ENCODE measurements around the gene ITPK1.
A peak's percentile ranks its signal among the peaks of the same experiment; 100 is the strongest.

Gene ITPK1

DNA sequence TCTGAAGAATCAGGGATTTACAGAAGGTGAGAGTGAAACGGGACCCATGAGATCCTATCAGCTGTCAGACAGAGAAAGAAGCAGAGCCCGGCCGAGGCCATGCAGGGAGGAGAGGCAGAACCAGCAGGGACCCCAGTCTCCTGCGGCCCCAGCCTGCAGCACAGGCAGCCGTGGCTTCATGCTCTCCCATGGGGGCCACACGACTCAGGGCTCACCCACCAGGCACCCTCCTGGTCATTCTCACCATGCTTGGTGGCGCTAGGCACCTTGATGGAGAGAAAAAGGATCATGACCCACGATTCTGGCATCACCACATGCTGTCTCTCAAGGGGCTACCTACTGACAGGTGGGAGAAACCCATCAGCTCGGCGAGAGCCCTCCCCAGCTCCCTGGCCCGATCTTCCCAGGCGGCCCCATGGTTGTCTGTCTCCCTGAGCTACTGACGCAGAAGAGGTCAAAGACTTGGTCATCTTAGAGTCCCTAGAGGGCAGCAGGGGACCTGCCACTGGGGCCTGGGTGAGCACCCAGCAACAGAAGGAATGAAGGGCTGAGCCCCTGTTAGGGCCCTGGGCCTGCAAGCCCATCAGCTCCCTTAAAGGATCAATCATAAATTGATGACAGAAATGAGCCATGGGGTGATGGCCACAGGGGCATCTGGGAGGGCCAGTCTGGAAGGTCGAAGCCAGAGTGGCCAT, 58.0 kb downstream of the ITPK1 start:
- DNase-seq, result no peak

DNA sequence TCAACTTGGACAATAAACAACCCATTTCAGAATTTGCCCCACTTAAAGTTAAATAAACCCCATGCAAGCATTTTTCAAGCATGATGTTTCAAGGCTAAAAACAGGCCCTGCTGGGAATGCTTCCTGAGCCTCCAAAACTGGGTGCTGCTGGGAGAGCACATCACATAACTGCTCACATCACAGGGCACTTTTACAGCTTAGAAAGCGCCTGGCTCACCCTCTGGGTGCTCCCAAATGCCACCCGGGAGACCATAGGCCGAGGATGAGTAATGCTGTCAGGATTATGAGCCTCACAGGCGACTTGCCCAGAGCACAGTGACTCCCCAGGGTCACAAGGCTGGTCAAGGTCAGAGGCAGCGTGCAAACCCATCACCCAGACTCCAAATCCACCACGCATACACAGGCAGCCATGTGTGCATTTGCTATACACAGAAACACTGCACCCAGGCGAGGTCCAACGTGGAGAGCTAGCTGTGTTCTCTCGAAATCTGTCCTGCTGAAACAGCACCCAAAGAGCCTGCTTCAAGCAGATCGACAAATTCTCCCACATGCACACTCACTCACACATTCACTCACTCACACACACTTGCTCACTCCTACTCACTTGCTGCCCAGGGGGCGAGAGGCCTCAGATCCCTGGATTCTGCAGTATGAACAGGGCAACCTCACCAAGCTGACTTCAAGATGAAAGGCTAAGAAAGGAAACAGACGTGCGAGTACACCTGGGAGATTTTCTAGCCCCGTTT, 58.7 kb downstream of the ITPK1 start:
- no peak for DNase-seq

DNA sequence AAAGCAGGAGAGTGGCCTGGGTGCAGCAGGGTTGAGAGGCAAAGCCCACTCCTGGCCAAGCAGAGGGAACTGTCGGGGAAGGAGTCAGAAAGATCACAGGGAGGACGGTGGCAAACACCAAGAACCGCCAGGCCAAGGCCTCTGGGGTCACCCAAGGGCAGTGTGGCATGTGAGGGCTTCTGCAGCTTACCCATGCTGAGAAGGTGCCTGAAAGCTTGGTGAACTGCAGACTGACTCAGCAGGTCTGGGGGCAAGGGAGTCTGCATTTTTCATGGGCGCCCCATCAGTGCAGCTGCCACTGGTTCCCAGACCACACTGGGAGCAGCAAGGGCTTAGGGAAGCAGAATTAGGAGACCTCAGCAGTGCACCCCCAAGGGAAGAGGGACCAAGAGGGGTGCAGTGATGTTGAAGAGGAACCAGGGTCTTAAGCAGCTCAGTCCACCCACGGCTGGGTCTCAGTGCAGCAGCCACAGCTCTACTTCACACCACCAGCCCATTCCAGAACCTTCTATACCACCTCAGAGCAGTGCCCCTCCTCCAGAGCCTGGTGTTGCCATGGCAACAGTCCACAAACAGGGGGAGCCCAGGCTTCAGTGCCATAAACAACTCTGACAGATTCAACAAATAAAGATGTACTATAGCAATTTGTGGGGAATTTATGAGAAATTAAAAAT, 59.4 kb downstream of the ITPK1 start:
- peak; percentile 6 for DNase-seq

DNA sequence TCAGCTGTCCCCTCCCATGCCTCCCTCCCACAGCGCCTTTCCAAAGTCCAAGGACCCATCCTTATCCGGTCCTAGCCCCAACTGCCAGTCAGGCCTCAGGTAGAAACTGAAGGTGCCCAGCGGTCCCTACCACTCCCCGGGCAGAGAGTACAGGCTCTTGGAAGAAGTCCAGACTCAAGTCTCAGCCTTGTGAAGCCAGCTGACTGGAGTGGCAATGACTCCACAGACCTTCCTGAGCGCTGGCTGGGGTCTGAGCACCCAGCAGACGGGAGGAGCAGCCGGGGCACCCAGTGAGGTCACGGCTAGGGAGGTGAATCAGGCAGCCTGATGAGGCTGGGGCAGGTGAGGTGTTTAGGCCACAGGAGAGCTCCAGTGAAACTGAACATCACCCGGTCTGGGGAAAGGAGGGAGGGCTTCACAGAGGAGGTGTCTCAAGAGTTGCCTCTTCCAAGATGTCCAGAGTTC, 60.0 kb downstream of the ITPK1 start:
- no peak for DNase-seq

DNA sequence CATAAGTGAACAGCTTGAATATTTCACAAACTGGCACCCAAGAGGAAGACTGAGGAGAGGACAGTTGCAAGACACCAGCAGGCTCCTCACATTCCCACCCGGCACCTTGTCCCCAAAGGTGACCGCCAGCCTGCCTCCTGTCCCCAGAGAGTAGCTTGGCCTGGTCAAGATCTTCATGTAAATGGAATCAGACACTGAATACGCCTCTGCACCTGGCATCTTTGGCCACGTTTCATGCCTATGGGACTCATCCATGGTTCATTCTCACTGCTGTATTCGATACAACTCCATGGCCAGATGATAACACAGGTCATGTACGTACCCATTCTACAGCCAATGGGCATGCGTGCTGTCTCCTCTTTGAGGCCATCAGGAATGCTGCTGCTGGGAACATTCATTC, 60.8 kb downstream of the ITPK1 start:
- DNase-seq, result no peak

DNA sequence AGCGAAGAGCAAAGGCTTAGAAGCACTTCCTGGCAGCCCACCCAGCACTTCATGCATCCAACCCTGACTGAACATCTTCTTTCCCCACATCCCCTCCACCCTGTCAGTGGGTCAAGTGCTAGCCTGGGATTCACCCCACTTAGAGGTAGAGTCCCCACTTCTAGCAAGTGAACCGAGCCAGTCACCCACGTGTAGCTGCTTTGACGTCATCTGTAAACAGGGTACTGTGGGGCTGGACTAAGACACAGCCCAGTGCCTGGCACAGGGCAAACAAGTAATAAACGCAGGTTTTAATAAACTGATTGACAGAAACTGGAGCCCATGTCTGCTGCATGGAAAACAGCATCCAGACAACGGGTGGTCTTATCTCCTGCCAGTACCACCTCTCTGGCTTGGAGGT, 61.7 kb downstream of the ITPK1 start:
- DNase-seq, result no peak

DNA sequence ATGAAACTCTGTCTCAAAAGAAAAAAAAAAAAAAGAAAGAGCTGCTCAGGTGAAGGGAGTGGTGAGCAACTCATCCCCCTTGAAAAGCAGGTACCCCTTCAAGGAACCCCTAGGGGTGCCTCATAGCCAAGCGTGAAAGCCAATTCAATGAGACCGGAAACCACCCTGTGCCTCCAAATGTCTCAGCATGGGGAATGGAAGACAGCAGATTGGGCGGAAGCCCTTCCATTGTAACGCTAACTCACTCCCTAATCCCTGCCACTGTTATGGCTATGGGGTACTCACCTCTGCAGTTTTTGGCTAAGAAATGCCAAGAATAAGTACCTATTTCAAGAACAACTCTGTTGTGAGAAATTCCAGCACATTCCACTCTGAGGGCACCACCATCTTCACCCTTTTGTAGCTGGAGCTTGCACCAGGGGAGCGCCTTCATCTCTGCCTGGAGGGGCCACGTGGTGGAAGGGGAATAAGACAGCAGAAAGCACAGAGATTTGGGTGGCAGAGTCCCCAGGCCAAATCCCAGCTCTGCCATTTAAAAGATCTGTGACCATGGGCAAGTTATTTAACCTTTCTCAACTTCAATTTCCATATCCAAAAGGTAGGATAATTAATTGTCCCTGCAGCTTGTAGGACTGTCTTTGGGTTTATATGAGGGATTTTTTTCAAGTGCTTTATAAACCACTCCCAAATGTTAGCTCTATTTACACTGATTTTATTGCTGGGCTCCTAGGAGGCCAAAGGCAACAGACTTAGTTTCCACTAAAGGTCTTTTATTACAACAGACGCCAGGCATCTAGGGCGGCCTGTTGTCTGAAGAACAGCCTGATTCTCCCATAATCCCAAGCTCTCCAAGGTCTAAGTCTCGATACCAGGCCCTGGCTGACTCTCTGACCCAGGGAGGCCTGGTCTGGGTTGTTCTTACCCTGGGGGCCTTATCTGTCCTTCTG, 63.9 kb downstream of the ITPK1 start:
- no peak for DNase-seq

DNA sequence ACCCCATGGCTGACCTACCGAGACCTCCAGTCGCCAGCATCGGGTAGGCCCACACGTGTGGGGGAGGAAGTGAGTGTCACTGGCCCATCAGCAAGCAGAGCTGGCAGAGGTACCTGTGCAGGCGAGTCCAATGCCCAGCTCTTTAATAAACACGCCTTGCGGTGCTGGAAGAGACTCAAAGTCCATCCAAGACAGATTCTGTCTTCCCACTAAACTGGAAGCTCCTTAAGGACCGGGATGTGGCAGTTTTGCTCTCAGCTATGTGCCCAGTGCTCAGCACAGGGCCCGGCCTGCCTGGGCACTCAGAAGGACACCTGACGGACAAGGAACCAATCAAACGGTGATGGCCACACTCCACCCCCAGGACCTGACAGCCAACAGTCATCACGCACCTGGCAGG, 65.0 kb downstream of the ITPK1 start:
- DNase-seq, result no peak

DNA sequence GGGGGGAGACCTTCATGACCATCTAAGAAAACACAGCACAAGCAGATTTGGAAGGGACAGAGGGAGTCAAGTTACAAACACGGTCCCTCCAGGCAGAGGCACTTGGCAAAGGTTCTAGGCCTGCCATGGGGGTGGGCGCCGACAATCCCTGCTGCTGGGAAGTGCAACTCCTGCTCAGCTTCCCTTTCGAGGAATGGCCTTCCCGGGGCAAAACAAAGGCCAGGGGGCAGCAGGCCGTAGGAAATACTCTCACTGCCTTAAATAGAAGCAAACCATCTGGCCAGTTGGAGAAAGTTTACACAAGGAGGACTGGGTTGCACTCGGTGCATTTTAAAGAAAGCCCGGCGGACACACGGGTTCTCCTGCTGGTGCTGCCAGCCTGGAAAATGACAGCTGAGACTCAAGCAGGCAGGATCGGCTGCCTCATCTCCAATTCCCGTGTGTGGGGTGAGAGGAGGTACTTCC, 65.8 kb downstream of the ITPK1 start:
- no peak for DNase-seq

DNA sequence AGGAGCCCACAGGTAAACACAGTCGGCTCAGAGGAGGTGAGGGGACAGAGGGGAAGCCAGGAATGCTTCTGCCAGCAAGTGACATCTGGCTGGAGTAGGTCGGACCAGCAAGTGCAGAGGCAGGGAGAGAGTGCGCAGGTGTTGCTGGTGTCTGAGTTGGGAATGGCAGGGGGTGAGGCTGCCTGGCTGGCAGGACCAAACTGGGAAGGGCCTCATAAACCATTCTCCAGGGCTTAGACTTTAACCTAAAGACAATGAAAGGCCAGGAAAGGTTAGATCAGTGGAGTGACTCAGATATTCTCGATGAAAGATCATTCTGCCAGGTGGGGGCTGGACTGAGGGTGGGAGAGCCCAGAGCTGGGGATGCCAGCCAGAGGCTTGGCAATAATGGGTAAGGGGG, 66.4 kb downstream of the ITPK1 start:
- DNase-seq, result no peak

DNA sequence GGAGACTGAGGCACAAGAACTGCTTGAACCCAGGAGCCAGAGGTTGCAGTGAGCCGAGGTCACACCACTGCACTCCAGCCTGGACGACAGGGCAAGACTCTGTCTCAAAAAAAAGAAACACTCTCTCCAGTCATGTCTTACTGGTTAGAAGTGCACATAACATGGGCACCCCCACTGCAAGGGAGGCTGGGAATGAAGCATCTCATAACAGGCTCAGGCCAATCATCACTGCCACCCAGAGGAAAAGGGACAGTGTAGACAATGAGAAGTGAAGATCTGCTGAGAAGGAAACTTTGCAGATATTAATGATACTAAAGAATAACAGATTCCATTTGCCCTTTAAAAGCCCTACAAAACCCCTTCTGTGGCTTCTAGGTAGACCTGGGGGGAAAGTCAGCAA, 66.9 kb downstream of the ITPK1 start:
- no peak for DNase-seq

DNA sequence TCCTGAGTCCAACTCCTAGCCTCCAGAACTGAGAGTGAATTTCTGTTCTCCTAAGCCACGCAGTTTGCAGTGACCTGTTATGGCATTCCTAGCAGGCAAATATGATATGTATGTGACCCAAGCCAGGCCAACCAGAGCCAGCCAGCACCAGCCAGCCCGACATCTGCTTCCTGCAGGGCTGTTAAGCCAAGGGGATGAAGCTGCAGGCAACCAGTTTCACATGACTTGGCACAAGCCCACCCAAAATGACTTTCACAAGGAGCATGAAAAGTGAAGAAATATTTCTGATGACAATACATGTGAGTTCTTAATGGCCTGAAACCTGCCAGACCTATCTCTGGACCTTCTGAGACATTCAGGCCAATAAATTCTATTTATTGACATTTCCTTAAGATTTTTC, 68.1 kb downstream of the ITPK1 start:
- DNase-seq, result no peak

DNA sequence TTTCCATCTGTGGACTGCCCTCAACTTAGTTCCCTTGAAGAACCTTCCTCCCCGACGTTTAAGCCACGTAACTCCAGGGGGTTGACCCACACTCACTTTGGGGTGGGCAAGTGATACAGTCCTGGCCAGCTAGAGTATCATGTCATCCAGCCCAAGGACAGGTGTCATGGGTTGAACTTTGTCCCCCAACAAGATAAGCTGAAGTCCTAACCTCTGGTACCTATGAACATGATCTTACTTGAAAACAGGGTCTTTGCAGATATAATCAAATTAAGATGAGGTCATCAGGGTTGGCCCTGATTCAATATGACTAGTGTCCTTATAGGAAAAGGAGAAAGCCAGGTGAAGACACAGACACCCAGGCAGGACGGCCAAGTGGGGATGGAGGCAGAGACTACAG, 68.6 kb downstream of the ITPK1 start:
- DNase-seq, result no peak

DNA sequence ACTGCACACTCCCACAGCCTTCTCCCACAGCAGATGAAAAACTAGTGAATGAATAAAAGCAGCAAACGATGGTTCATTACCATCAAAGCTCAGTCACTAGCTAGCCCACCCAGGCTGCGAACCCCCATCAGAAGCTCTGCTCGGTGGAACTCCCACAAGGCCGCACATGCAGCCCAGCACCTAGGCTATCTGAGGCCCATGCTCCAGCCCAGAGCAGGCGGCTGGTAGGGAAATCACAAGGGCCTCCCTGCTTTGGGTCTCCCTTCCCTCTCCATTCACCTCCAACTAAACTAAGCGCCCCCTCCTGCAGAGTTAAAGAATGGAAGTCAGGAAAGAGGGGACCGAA, 69.0 kb downstream of the ITPK1 start:
- no peak for DNase-seq

DNA sequence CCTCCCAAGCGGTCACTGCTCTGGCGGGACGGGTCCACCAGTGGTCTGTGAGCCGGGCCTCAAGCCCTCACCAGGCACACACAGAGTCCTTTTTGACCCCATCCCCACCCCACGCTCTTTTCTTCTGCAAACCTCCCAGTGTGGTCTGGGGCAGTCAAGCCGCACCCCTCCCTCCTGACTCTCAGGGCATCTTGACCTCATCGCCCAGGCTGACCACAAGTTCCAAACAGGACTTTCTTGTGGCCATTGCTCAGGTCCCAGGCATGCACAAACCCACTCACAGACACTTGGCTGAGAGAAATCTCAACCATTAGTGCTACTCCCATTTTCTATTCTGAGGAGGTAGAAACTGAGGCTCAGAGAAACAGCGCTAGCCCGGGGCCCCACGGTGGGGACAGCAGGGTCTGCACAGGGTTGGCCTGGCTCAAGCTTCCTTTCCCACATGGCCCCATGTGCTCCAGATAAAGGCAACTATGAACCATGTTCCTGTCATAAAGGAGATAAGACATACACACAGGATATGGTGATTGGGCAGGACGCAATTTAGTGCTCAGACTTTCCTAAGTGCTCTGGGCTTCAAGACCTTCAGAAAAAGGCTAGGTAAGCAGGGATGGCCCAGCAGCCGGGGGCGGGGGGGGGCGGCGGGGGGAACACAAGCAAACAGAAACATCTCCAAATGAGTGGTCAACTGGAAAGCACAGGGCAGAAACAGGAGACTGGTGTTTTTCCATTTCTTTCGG, 69.6 kb downstream of the ITPK1 start:
- no peak for DNase-seq

DNA sequence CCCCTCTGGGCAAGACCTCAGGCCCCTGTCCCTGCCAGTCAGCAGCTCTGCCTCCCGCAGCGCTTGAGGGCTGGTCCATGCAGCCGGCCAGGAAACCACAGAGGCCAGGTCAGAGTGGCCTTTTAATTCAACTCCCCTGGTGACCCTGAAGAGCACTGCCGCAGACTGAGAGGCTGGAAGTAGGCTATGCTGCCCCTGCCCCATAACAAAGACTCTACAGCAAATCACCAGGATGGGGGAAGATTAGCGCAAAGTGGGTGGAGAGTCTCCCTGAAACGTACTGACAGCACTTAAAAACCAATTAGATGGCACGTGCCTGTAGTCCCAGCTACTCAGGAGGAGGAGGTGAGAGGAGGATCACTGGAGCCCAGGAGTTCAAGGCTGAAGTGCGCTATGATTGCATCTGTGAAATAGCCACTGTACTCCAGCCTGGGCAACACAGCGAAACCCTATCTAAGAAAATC, 70.5 kb downstream of the ITPK1 start:
- DNase-seq, result no peak

DNA sequence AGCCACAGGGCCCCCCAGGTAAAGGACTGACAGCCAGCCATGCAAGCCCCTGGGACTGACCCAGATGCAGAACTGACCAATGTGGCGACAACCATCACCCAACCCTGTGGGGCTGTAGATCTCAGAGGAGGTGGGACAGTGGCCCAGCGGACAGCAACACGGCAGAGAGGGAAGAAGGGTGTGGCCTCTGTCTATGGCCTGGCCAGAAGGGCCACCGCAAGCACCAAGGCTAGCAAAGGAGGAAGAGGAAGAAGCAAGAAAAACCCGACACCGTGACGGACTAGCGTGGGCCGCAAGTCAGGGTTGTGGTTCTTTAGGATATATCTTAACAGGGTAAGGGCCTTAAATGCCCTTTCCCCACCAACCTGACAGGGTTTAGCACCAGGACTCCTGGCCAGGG, 71.2 kb downstream of the ITPK1 start:
- no peak for DNase-seq

DNA sequence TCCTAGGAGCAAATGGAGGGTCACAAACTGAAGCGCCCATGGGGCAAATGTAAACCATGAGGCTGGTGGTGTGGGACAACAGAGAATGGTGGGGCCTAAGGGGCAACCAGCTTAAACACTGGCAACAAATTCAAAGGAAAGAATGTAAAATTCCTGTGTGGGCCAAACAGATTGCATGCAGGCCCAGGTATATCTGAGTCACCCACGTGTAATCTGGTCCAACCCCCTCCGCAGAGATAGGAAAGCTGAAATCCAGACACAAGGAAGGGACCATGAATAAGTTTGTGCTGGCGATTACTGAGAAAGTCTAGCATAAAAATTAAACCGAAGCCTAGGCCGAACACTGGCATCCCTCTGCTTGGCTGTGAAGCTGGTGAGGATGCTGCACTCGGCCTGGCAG, 71.6 kb downstream of the ITPK1 start:
- DNase-seq, result no peak

DNA sequence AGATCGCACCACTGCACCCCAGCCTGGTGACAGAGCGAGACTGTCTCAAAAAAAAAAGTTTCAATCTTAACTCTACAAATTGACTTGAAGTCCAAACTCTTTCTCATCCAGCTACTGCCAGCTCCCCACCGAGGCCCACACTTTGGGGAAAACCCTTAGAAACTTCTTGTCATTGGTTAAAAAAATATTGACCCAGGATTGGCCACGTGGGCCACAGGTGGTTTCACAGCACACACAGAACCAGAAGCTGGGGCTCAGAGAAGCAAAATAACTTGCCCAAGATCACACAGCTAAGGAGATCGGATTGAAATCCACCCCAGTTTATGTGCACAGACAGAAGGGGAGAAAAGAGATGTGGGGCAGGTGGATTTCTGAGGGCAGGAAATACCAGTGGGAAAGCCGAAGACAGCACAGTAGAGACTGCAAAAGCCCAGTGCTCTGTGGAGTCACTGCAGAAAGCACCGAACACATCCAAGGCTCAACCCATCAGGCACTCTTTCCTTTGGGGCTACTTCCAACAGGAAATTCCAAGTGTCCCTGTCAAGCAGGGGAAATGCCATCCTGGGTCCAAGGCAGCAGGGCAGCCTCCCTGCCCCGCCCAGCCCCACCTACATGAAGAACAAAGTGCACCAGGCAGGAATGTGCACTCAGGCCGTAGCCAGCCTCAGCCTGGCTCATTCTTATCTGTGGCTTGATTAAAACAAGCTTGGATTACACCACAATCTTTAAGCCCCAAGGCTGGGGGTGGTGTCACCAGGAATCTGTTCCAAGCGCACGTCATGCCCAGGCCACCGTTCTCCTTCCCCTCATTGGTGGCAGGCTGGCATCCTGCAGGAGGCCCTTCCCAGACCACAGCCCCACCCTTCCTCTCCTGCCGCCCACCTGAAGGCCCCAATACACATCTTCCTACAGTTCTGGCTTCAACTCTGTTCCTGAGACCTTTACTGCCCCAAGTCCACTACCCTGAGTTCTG, 72.5 kb downstream of the ITPK1 start:
- DNase-seq, result no peak

DNA sequence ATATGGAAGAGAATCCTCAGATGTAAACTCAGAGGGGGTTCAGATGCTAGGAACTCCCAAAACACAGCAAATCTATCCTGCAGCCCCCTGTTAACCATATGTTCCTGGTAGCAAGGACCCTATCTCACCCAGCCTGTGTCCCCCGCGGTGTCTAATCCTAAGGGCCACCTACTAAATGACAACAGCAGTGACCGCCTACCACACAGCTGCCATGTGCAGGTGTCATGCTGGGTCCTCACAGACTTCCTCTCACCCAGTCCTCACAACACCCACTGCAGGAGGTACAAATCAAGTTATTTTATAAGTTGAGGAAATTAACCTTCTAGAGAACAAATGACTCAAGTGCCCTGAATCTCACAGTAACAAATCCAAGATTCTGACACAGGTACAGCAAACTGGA, 73.9 kb downstream of the ITPK1 start:
- DNase-seq, result no peak

DNA sequence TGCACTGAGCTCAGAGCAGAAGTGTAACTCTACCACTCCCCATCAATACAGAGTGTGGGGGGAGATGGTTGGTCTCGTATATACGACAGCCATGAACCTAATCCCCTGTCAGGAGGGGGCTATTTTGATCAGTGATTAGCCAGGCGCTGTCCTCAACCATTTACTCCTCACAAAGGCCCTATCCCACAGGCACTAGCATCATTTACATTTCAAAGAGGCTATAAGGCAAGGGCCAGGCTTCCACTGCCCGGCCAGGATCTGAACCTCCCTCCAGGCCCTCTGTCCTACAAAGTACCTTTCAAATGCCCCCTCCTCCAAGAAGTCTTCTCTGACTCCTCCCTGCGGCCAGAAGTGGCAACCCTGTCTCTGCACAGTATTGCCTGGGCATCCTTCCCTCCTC, 74.7 kb downstream of the ITPK1 start:
- no peak for DNase-seq

Data from effector CD8-positive, alpha-beta T cell (primary cell).